Measurements from ENCODE around the gene PTOV1.

Gene PTOV1

GRCh38 chr19:49889687-49890348 lies 38.9 kb downstream of the PTOV1 start:
- H3K27me3 ChIP-seq (ENCODE audit: insufficient read depth, poor library complexity, severe bottlenecking) = no peaks in the 10 kb centered on the region

GRCh38 chr19:49890349-49891311 lies 39.7 kb downstream of the PTOV1 start:
- H3K27me3 ChIP-seq (ENCODE audit: insufficient read depth, poor library complexity, severe bottlenecking) = no peaks in the 10 kb centered on the region
- H3K27ac ChIP-seq (replicated peaks) = no peak overlapping the region
- TF ChIP-seq SPI1 (IDR thresholded peaks at IDR 0.05; ENCODE audit: borderline replicate concordance, low read depth) = no peak
- TF ChIP-seq, protein P1, sequence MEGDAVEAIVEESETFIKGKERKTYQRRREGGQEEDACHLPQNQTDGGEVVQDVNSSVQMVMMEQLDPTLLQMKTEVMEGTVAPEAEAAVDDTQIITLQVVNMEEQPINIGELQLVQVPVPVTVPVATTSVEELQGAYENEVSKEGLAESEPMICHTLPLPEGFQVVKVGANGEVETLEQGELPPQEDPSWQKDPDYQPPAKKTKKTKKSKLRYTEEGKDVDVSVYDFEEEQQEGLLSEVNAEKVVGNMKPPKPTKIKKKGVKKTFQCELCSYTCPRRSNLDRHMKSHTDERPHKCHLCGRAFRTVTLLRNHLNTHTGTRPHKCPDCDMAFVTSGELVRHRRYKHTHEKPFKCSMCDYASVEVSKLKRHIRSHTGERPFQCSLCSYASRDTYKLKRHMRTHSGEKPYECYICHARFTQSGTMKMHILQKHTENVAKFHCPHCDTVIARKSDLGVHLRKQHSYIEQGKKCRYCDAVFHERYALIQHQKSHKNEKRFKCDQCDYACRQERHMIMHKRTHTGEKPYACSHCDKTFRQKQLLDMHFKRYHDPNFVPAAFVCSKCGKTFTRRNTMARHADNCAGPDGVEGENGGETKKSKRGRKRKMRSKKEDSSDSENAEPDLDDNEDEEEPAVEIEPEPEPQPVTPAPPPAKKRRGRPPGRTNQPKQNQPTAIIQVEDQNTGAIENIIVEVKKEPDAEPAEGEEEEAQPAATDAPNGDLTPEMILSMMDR (IDR thresholded peaks at IDR 0.05; ENCODE audit: insufficient read depth, low read length) = no peak
- TF ChIP-seq GABPA (IDR thresholded peaks at IDR 0.05; ENCODE audit: low read depth) = no peak
- TF ChIP-seq, protein P2, sequence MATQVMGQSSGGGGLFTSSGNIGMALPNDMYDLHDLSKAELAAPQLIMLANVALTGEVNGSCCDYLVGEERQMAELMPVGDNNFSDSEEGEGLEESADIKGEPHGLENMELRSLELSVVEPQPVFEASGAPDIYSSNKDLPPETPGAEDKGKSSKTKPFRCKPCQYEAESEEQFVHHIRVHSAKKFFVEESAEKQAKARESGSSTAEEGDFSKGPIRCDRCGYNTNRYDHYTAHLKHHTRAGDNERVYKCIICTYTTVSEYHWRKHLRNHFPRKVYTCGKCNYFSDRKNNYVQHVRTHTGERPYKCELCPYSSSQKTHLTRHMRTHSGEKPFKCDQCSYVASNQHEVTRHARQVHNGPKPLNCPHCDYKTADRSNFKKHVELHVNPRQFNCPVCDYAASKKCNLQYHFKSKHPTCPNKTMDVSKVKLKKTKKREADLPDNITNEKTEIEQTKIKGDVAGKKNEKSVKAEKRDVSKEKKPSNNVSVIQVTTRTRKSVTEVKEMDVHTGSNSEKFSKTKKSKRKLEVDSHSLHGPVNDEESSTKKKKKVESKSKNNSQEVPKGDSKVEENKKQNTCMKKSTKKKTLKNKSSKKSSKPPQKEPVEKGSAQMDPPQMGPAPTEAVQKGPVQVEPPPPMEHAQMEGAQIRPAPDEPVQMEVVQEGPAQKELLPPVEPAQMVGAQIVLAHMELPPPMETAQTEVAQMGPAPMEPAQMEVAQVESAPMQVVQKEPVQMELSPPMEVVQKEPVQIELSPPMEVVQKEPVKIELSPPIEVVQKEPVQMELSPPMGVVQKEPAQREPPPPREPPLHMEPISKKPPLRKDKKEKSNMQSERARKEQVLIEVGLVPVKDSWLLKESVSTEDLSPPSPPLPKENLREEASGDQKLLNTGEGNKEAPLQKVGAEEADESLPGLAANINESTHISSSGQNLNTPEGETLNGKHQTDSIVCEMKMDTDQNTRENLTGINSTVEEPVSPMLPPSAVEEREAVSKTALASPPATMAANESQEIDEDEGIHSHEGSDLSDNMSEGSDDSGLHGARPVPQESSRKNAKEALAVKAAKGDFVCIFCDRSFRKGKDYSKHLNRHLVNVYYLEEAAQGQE (IDR thresholded peaks at IDR 0.05; ENCODE audit: insufficient replicate concordance, low read depth) = no peak
- no peak for TF ChIP-seq POLR2AphosphoS5 (IDR thresholded peaks at IDR 0.05; ENCODE audit: low read depth)
- H3K4me3 ChIP-seq (replicated peaks; ENCODE audit: insufficient read depth, low read length) = no peak overlapping the region
- no peak for DNase-seq (ENCODE audit: low read depth in 1 of 2, low spot score in 1 of 2)

More at GRCh38 chr19:49889687-49890348, 38.9 kb downstream of the PTOV1 start:
- peak; percentile 58 to 61 for DNase-seq (ENCODE audit: low read depth in 1 of 2, low spot score in 1 of 2)
- H3K27ac ChIP-seq (replicated peaks) = no peak overlapping the region
- no peak for TF ChIP-seq POLR2AphosphoS5 (IDR thresholded peaks at IDR 0.05; ENCODE audit: low read depth)
- H3K4me3 ChIP-seq (replicated peaks; ENCODE audit: insufficient read depth, low read length) = no peak overlapping the region

GRCh38 chr19:49891393-49891792 lies 40.4 kb downstream of the PTOV1 start:
- TF ChIP-seq, protein P2 (IDR thresholded peaks at IDR 0.05; ENCODE audit: insufficient replicate concordance, low read depth) = no peak
- TF ChIP-seq SPI1 (IDR thresholded peaks at IDR 0.05; ENCODE audit: borderline replicate concordance, low read depth) (no peak), GABPA (IDR thresholded peaks at IDR 0.05; ENCODE audit: low read depth) (no peak)
- Histone ChIP-seq H3K4me3 (replicated peaks; ENCODE audit: insufficient read depth, low read length) (no peak overlapping the region), H3K27ac (replicated peaks) (no peak overlapping the region), H3K27me3 (ENCODE audit: insufficient read depth, poor library complexity, severe bottlenecking) (no peaks in the 10 kb centered on the region)
- DNase-seq (ENCODE audit: low read depth in 1 of 2, low spot score in 1 of 2) = no peak

GRCh38 chr19:49892716-49893115 lies 41.8 kb downstream of the PTOV1 start:
- H3K27me3 ChIP-seq (ENCODE audit: insufficient read depth, poor library complexity, severe bottlenecking) = no peaks in the 10 kb centered on the region
- H3K4me3 ChIP-seq (replicated peaks; ENCODE audit: insufficient read depth, low read length) = no peak overlapping the region
- TF ChIP-seq, protein P1 (IDR thresholded peaks at IDR 0.05; ENCODE audit: insufficient read depth, low read length) = no peak
- no peak for TF ChIP-seq POLR2AphosphoS5 (IDR thresholded peaks at IDR 0.05; ENCODE audit: low read depth)
- no peak for TF ChIP-seq SPI1 (IDR thresholded peaks at IDR 0.05; ENCODE audit: borderline replicate concordance, low read depth)
- TF ChIP-seq, protein P2 (IDR thresholded peaks at IDR 0.05; ENCODE audit: insufficient replicate concordance, low read depth) = no peak
- TF ChIP-seq GABPA (IDR thresholded peaks at IDR 0.05; ENCODE audit: low read depth) = no peak
- no peak overlapping the region for H3K27ac ChIP-seq (replicated peaks)
- no peak for DNase-seq (ENCODE audit: low read depth in 1 of 2, low spot score in 1 of 2)
